ENCODE measurements around the gene PTPN1.

DNA sequence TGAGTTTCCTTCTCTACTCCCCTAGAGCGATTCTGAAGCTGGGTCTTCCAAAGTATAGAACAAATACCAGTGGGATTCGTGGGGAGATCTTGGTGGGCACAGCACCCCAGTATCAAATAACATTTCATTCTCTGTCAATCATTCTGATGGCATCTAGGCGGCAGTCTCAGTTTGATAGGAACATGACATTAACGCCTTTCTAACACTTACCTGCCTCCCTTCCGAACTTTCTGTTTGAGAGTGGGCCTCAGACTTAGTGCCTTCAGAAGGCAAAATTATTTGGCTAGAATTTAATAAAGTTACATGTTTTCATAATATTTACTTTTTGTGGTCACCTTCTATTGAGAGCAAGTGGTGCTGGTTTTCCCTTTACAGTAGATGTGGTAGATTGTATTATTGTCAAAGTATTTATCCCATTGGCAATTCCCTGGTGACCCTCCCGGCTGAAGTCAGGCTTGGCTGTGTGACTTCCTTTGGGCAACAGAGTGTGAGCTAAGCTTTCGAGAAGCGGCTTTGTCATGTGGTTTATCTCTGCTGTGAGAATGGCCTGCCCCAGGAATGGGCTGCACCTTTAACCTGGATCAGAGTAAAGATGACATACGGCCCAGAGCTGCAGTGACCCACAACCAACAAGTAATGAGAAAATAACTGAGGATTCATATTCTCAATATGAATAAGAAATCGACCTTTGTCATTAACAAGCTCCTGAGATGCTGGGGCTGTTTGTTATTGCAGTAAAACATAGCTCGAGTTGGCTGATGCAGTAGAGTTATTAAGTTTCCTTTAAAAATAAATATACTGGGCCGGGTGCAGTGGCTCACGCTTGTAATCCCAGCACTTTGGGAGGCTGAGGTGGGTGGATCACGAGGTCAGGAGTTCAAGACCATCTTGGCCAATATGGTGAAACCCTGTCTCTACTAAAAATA is 45.2 kb upstream of the PTPN1 start:
- TF ChIP-seq, protein P1, sequence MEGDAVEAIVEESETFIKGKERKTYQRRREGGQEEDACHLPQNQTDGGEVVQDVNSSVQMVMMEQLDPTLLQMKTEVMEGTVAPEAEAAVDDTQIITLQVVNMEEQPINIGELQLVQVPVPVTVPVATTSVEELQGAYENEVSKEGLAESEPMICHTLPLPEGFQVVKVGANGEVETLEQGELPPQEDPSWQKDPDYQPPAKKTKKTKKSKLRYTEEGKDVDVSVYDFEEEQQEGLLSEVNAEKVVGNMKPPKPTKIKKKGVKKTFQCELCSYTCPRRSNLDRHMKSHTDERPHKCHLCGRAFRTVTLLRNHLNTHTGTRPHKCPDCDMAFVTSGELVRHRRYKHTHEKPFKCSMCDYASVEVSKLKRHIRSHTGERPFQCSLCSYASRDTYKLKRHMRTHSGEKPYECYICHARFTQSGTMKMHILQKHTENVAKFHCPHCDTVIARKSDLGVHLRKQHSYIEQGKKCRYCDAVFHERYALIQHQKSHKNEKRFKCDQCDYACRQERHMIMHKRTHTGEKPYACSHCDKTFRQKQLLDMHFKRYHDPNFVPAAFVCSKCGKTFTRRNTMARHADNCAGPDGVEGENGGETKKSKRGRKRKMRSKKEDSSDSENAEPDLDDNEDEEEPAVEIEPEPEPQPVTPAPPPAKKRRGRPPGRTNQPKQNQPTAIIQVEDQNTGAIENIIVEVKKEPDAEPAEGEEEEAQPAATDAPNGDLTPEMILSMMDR (conservative IDR thresholded peaks at IDR 0.05 in 1 of 2, IDR thresholded peaks at IDR 0.05 in 1 of 2; ENCODE audit: low read depth in 1 of 2, low read length in 2 of 2), result no peak
- TF ChIP-seq EZH2 (IDR thresholded peaks at IDR 0.05; ENCODE audit: low read length, missing control alignments), result no peak
